Mesenchymal stem cell (in vitro differentiated cells and primary cell): ENCODE results near the gene MARCHF3.
A peak's percentile ranks its signal among the peaks of the same experiment; 100 is the strongest.
"Not testable (repeated sequence)": the region's sequence is repeated elsewhere in the genome, so short reads cannot be mapped to it uniquely, and the experiment has no call there.

ENCODE experiments used
- DNase-seq: peaks from one replicate; pipeline ENCODE4 v3.0.0-alpha.2; 2013
- H2AFZ ChIP-seq: one replicate; pipeline ENCODE4 v1.6.1; 2013; ENCODE audit warnings: low read depth, mild to moderate bottlenecking, control low read depth, inconsistent platforms, low read length, moderate library complexity
- H2AK5ac ChIP-seq: 2 replicates; pipeline ENCODE4 v1.6.1; 2013; ENCODE audit warnings: low read length, moderate library complexity, mild to moderate bottlenecking, inconsistent platforms; ENCODE audit not compliant: severe bottlenecking
- H2BK120ac ChIP-seq: one replicate; pipeline ENCODE4 v1.6.1; 2013; ENCODE audit warnings: low read depth, mild to moderate bottlenecking, inconsistent platforms, low read length, moderate library complexity
- H2BK12ac ChIP-seq, 2 experiments: one replicate each; pipeline ENCODE4 v1.6.1; 2013; ENCODE audit warnings: inconsistent platforms in 2 of 2, low read length in 2 of 2, mild to moderate bottlenecking in 2 of 2, moderate library complexity in 2 of 2, control low read depth in 1 of 2
- H2BK15ac ChIP-seq: one replicate; pipeline ENCODE4 v1.6.1; 2013; ENCODE audit warnings: mild to moderate bottlenecking, low read depth, inconsistent platforms; ENCODE audit not compliant: poor library complexity, severe bottlenecking
- H2BK5ac ChIP-seq: 2 replicates; pipeline ENCODE4 v1.6.1; 2013; ENCODE audit warnings: low read depth, mild to moderate bottlenecking, low read length, control low read depth, inconsistent platforms; ENCODE audit not compliant: poor library complexity, severe bottlenecking
- H3K14ac ChIP-seq, 2 experiments: one replicate each; pipeline ENCODE4 v1.6.1; 2013; ENCODE audit warnings: inconsistent platforms in 2 of 2, low read length in 2 of 2, control low read depth in 1 of 2, mild to moderate bottlenecking in 1 of 2, moderate library complexity in 1 of 2
- H3K18ac ChIP-seq, 2 experiments: one replicate each; pipeline ENCODE4 v1.6.1; 2013; ENCODE audit warnings: inconsistent platforms in 2 of 2, low read length in 2 of 2, control low read depth in 1 of 2, low read depth in 1 of 2, mild to moderate bottlenecking in 1 of 2
- H3K23ac ChIP-seq, 2 experiments: one replicate each; pipeline ENCODE4 v1.6.1; 2013; ENCODE audit warnings: inconsistent platforms in 2 of 2, low read length in 2 of 2, mild to moderate bottlenecking in 2 of 2, moderate library complexity in 2 of 2, control low read depth in 1 of 2
- H3K27ac ChIP-seq: 2 replicates; pipeline ENCODE4 v1.5.1; 2013; ENCODE audit warnings: mild to moderate bottlenecking, moderate library complexity, low read length, control low read depth, inconsistent platforms; ENCODE audit not compliant: poor library complexity, severe bottlenecking
- H3K27me3 ChIP-seq, 2 experiments: 2 replicates each; pipeline versions ENCODE4 v1.6.1 to v1.7.0; 2013; ENCODE audit warnings: low read length in 2 of 2, mild to moderate bottlenecking in 2 of 2, moderate library complexity in 2 of 2, control low read depth in 1 of 2, inconsistent platforms in 1 of 2; ENCODE audit not compliant: control insufficient read depth in 1 of 2, insufficient read depth in 1 of 2
- H3K36me3 ChIP-seq, 2 experiments: 2 replicates each; pipeline versions ENCODE4 v1.6.1 to v1.7.0; 2013; ENCODE audit warnings: low read length in 2 of 2, control low read depth in 1 of 2, inconsistent platforms in 1 of 2, low read depth in 1 of 2, mild to moderate bottlenecking in 1 of 2; ENCODE audit not compliant: insufficient read depth in 2 of 2, control insufficient read depth in 1 of 2
- H3K4ac ChIP-seq, 2 experiments: one replicate each; pipeline ENCODE4 v1.6.1; 2013; ENCODE audit warnings: inconsistent platforms in 2 of 2, low read length in 2 of 2, mild to moderate bottlenecking in 2 of 2, moderate library complexity in 2 of 2, control low read depth in 1 of 2, low read depth in 1 of 2
- H3K4me1 ChIP-seq: 2 replicates; pipeline ENCODE4 v1.6.1; 2013; ENCODE audit warnings: low read depth, low read length, control low read depth; ENCODE audit not compliant: control insufficient read depth, insufficient read depth
- H3K4me2 ChIP-seq: 2 replicates; pipeline ENCODE4 v1.6.1; 2013; ENCODE audit warnings: low read length, mild to moderate bottlenecking, inconsistent platforms; ENCODE audit not compliant: poor library complexity, severe bottlenecking
- H3K4me3 ChIP-seq, 2 experiments: 2 replicates each; pipeline versions ENCODE4 v1.5.1 to v1.7.0; 2013; ENCODE audit warnings: low read length in 2 of 2, mild to moderate bottlenecking in 2 of 2, control low read depth in 1 of 2, low read depth in 1 of 2; ENCODE audit not compliant: insufficient read depth in 1 of 2
- H3K79me1 ChIP-seq: replicated peaks from 2 replicates; pipeline ENCODE4 v1.6.1; 2013; ENCODE audit warnings: mild to moderate bottlenecking, control low read depth, low read length, inconsistent platforms; ENCODE audit not compliant: poor library complexity, severe bottlenecking
- H3K9ac ChIP-seq: 2 replicates; pipeline ENCODE4 v1.7.0; 2013; ENCODE audit warnings: mild to moderate bottlenecking, low read length, moderate library complexity
- H3K9me3 ChIP-seq: 2 replicates; pipeline ENCODE4 v1.7.0; 2013; ENCODE audit warnings: mild to moderate bottlenecking, low read length; ENCODE audit not compliant: control insufficient read depth
- H4K8ac ChIP-seq: one replicate; pipeline ENCODE4 v1.6.1; 2013; ENCODE audit warnings: inconsistent platforms, mild to moderate bottlenecking, low read length, moderate library complexity
- H4K91ac ChIP-seq: one replicate; pipeline ENCODE4 v1.6.1; 2013; ENCODE audit warnings: mild to moderate bottlenecking, low read length, inconsistent platforms
- WGBS: methylation state at CpG from one replicate; pipeline ENCODE4 v1.1.7; 2013; ENCODE audit warnings: mixed read lengths; 5-methylcytosine and 5-hydroxymethylcytosine counted together

The MARCHF3 gene

GRCh38 chr5:126942908-126943307 lies 87.5 kb downstream of the MARCHF3 start:
- 88% methylated on average over 4 of the region's 4 CpGs for WGBS
- H4K91ac ChIP-seq, H4K8ac ChIP-seq, H3K14ac ChIP-seq, H3K79me1 ChIP-seq, H2BK12ac ChIP-seq, H3K18ac ChIP-seq, H2BK5ac ChIP-seq, H3K9ac ChIP-seq, H3K4ac ChIP-seq, H2BK15ac ChIP-seq, H3K27ac ChIP-seq, H2AK5ac ChIP-seq, H3K23ac ChIP-seq, H3K4me1 ChIP-seq, H2BK120ac ChIP-seq, H3K27me3 ChIP-seq, H3K4me3 ChIP-seq, H3K4me2 ChIP-seq, DNase-seq, H3K36me3 ChIP-seq, H2AFZ ChIP-seq, H3K9me3 ChIP-seq: not testable (repeated sequence)

- no peaks in the 10 kb centered on the region for H3K27me3 ChIP-seq
- no peak overlapping the region for H3K9ac ChIP-seq
- H3K4me1 ChIP-seq = peaks cover 2% of the 10 kb centered on the region
- H2BK120ac ChIP-seq = no peak overlapping the region
- H3K9me3 ChIP-seq = no peaks in the 10 kb centered on the region
- no peak overlapping the region for H3K4me2 ChIP-seq
- H4K8ac ChIP-seq = no peak overlapping the region
- H3K23ac ChIP-seq = no peak overlapping the region
- H2BK15ac ChIP-seq = no peak overlapping the region
- no peak overlapping the region for H3K4ac ChIP-seq
- H2AK5ac ChIP-seq = no peak overlapping the region
- DNase-seq = no peak
- H3K79me1 ChIP-seq = peaks cover 2% of the 10 kb centered on the region
- H3K27ac ChIP-seq = no peak overlapping the region
- H3K36me3 ChIP-seq = no peaks in the 10 kb centered on the region
- H3K18ac ChIP-seq = no peak overlapping the region
- H3K14ac ChIP-seq = no peak overlapping the region
- no peak overlapping the region for H2BK5ac ChIP-seq
- WGBS = 100% methylated on average over 1 of the region's 1 CpG
- no peak overlapping the region for H4K91ac ChIP-seq
- H2AFZ ChIP-seq = no peak overlapping the region
- no peak overlapping the region for H2BK12ac ChIP-seq
- H3K4me3 ChIP-seq = no peak overlapping the region
Measured at GRCh38 chr5:126941403-126941802, 89.0 kb downstream of the MARCHF3 start.

- Histone ChIP-seq H2BK12ac (no peak overlapping the region), H3K79me1 (peaks cover 4% of the 10 kb centered on the region), H3K27ac (no peak overlapping the region), H3K9me3 (no peaks in the 10 kb centered on the region), H3K23ac (no peak overlapping the region), H3K4ac (no peak overlapping the region), H3K36me3 (no peaks in the 10 kb centered on the region), H3K14ac (no peak overlapping the region), H4K91ac (no peak overlapping the region), H3K4me1 (peaks cover 2% of the 10 kb centered on the region), H2AFZ (no peak overlapping the region), H3K4me2 (no peak overlapping the region), H3K9ac (no peak overlapping the region), H4K8ac (no peak overlapping the region), H3K18ac (no peak overlapping the region), H3K27me3 (no peaks in the 10 kb centered on the region), H3K4me3 (no peak overlapping the region), H2BK5ac (no peak overlapping the region), H2BK15ac (no peak overlapping the region), H2BK120ac (no peak overlapping the region), H2AK5ac (no peak overlapping the region)
- no peak for DNase-seq
- WGBS = 80% methylated on average over 3 of the region's 5 CpGs
Measured at GRCh38 chr5:126939887-126940286, 90.5 kb downstream of the MARCHF3 start.

- Histone ChIP-seq H3K27ac (no peak overlapping the region), H4K8ac (no peak overlapping the region), H2AK5ac (no peak overlapping the region), H3K9ac (peak overlapping the region; percentile 21), H3K4me1 (peaks cover 2% of the 10 kb centered on the region), H2BK12ac (no peak overlapping the region), H3K27me3 (no peaks in the 10 kb centered on the region), H3K9me3 (no peaks in the 10 kb centered on the region), H3K4ac (no peak overlapping the region), H3K4me2 (no peak overlapping the region), H2AFZ (no peak overlapping the region), H3K79me1 (peaks cover 4% of the 10 kb centered on the region), H3K36me3 (no peaks in the 10 kb centered on the region), H3K14ac (no peak overlapping the region), H2BK15ac (no peak overlapping the region), H2BK120ac (no peak overlapping the region), H2BK5ac (no peak overlapping the region), H3K18ac (no peak overlapping the region), H3K23ac (no peak overlapping the region), H4K91ac (no peak overlapping the region), H3K4me3 (no peak overlapping the region)
- DNase-seq = peak; percentile 68
Measured at GRCh38 chr5:126938466-126938865, 91.9 kb downstream of the MARCHF3 start.
